Right atrium auricular region (tissue), 2 donors: ENCODE data around the gene GSS. TPM values are rescaled to one million over a fixed set of nuclear protein-coding genes. Genes with fewer than 3 reads are reported as not detected.
"Not testable (repeated sequence)": the region's sequence is repeated elsewhere in the genome, so short reads cannot be mapped to it uniquely, and the experiment has no call there.

Source experiments
- DNase-seq: peaks from one replicate; pipeline ENCODE4 v3.0.0-alpha.2; 2019; ENCODE audit warnings: low spot score
- H3K27ac ChIP-seq, 2 donors: fragments of 200-600 bp; sonication (generic); 1 replicate in 1 of 2; 2 replicates in 1 of 2; pipeline ENCODE4 v1.5.1; 2016 to 2019
- H3K27me3 ChIP-seq, 2 donors: fragments of 200-600 bp; sonication (generic); one replicate each; pipeline versions ENCODE4 v1.5.1 to v1.6.0; 2017 to 2019
- H3K36me3 ChIP-seq: fragments of 200-600 bp; sonication (generic); one replicate; pipeline ENCODE4 v1.5.1; 2016
- H3K4me1 ChIP-seq, 2 donors: fragments of 200-600 bp; sonication (generic); one replicate each; pipeline versions ENCODE4 v1.5.1 to v1.6.0; 2017 to 2019
- H3K4me3 ChIP-seq, 2 donors: fragments of 200-600 bp; sonication (generic); 1 replicate in 1 of 2; 2 replicates in 1 of 2; pipeline ENCODE4 v1.5.1; 2017 to 2019; ENCODE audit warnings: mild to moderate bottlenecking in 1 of 2, moderate library complexity in 1 of 2
- H3K9me3 ChIP-seq, 2 donors: fragments of 200-600 bp; sonication (generic); one replicate each; pipeline ENCODE4 v1.5.1; 2019
- microRNA counts, 2 donors: library from miRNA; unstranded; fragments of <30 nt; microRNA quantifications; one replicate each; lab custom pipeline; 2016 to 2017
- microRNA-seq, 2 donors: library from miRNA; unstranded; fragments of <30 nt; microRNA quantifications; one replicate each; pipeline ENCODE4, GENCODE V29; 2016 to 2017; ENCODE audit warnings: borderline number of aligned reads in 2 of 2, borderline replicate concordance in 1 of 2
- total RNA-seq, 2 donors: library from RNA; depleted of rRNA; stranded (reverse); fragments of >200 nt; gene quantifications; one replicate each; pipeline ENCODE4 v1.1.0, GENCODE V29; 2016
- TF ChIP-seq, protein P1 (sequence below), 2 donors: fragments of 200-600 bp; sonication (generic); IDR thresholded peaks; one replicate each; pipeline ENCODE4 v1.5.1; 2019; ENCODE audit warnings: antibody characterized with exemption in 2 of 2

GSS gene
- total RNA-seq, 2 donors from 2014 or later = 23.0 to 38.3 TPM

GRCh38 chr20:34881689-34882088, 73.9 kb downstream of the GSS start:
- H3K27ac ChIP-seq = no peak overlapping the region
- H3K27me3 ChIP-seq = no peaks in the 10 kb centered on the region
- no peaks in the 10 kb centered on the region for H3K9me3 ChIP-seq
- TF ChIP-seq, protein P1, sequence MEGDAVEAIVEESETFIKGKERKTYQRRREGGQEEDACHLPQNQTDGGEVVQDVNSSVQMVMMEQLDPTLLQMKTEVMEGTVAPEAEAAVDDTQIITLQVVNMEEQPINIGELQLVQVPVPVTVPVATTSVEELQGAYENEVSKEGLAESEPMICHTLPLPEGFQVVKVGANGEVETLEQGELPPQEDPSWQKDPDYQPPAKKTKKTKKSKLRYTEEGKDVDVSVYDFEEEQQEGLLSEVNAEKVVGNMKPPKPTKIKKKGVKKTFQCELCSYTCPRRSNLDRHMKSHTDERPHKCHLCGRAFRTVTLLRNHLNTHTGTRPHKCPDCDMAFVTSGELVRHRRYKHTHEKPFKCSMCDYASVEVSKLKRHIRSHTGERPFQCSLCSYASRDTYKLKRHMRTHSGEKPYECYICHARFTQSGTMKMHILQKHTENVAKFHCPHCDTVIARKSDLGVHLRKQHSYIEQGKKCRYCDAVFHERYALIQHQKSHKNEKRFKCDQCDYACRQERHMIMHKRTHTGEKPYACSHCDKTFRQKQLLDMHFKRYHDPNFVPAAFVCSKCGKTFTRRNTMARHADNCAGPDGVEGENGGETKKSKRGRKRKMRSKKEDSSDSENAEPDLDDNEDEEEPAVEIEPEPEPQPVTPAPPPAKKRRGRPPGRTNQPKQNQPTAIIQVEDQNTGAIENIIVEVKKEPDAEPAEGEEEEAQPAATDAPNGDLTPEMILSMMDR (IDR thresholded peaks at IDR 0.05) = no peak
- no peak for DNase-seq
- peaks cover 30% of the 10 kb centered on the region for H3K36me3 ChIP-seq
- no peak overlapping the region for H3K4me3 ChIP-seq
- H3K4me1 ChIP-seq = peaks cover 0 to 20% of the 10 kb centered on the region in 2 donors

- H3K4me3 ChIP-seq, DNase-seq, H3K27ac ChIP-seq, H3K27me3 ChIP-seq, H3K9me3 ChIP-seq: not testable (repeated sequence)
- H3K4me1 ChIP-seq = peaks cover 0 to 20% of the 10 kb centered on the region in 2 donors
- peaks cover 27% of the 10 kb centered on the region for H3K36me3 ChIP-seq
Measured at GRCh38 chr20:34880971-34881370, 74.6 kb downstream of the GSS start.

GRCh38 chr20:34880215-34880850, 75.3 kb downstream of the GSS start:
- Histone ChIP-seq H3K4me3 (no peak overlapping the region), H3K27ac (no peak overlapping the region), H3K27me3 (no peaks in the 10 kb centered on the region), H3K9me3 (no peaks in the 10 kb centered on the region), H3K4me1 (peaks cover 0 to 26% of the 10 kb centered on the region in 2 donors), H3K36me3 (peaks cover 27% of the 10 kb centered on the region)
- DNase-seq = no peak
- TF ChIP-seq, protein P1 (IDR thresholded peaks at IDR 0.05) = no peak

MicroRNA genes within 50 kb of the gene (microRNA counts, 767-probe panel; counts per million panel counts)
- microRNA hsa-miR-499a-3p (lab: Ali Mortazavi, UCI) (0 to 2,247 counts per million in 2 donors), microRNA hsa-miR-499a-5p (lab: Ali Mortazavi, UCI) (4,192 to 8,428 counts per million in 2 donors), microRNA hsa-miR-499b-3p (lab: Ali Mortazavi, UCI) (0 to 31.0 counts per million in 2 donors), microRNA hsa-miR-499b-5p (lab: Ali Mortazavi, UCI) (0 to 1,480 counts per million in 2 donors)

Small RNAs within 50 kb of the gene (microRNA-seq; reads per million reads assigned to microRNA genes)
- gene MIR499A (0 to 0.71 reads per million in 2 donors), gene MIR499B (0 reads per million in 2 donors)

Other genes starting within 250 kb of the GSS start
- 10 to 100 TPM; 18.2 to 18.4 TPM for gene NCOA6, start 130.2 kb downstream of the GSS start, total RNA-seq
- 10 to 100 TPM in 1 of 2 donors, 1 to 10 TPM in 1; 7.3 to 10.3 TPM for gene GGT7, start 83.0 kb downstream of the GSS start, total RNA-seq
- 10 to 100 TPM; 64.6 to 89.4 TPM for gene ACSS2, start 79.2 kb downstream of the GSS start, total RNA-seq
- gene MYH7B, start 62 bp upstream of the GSS start, total RNA-seq = 10 to 100 TPM; 24.4 to 34.9 TPM
- 10 to 100 TPM; 32.4 to 39.2 TPM for gene TRPC4AP, start 137.0 kb upstream of the GSS start, total RNA-seq
- 10 to 100 TPM; 13.8 to 16.1 TPM for gene EDEM2, start 191.5 kb upstream of the GSS start, total RNA-seq
- 10 to 100 TPM; 37.7 to 51.0 TPM for gene PROCR, start 216.3 kb upstream of the GSS start, total RNA-seq